T-cell (primary cell): ENCODE data around the gene GALNT1. TPM values are rescaled to one million over a fixed set of nuclear protein-coding genes. Genes with fewer than 3 reads are reported as not detected.
A peak's percentile ranks its signal among the peaks of the same experiment; 100 is the strongest.

ENCODE experiments used
- ATAC-seq, 4 experiments: fragments of 200-7000 bp in 3 of 4; fragments of 150-1000 bp in 1 of 4; cut with Tn5 transposase; replicated peaks in 1 of 4; 1 replicate in 3 of 4; 2 replicates in 1 of 4; pipeline ENCODE4 v1.10.0; 2021; ENCODE audit warnings: moderate library complexity in 3 of 4, mild to moderate bottlenecking in 2 of 4, moderate number of reproducible peaks in 1 of 4
- CTCF ChIA-PET, 2 donors: fragments of 300-600 bp; sonication (Branson Sonifier 250); formaldehyde crosslinking; loops; one replicate each; lab custom pipeline; 2022; ENCODE audit warnings: antibody characterized with exemption in 2 of 2; lab: Charles Lee
- POLR2A ChIA-PET, 2 donors: fragments of 300-600 bp; sonication (Branson Sonifier 250); formaldehyde crosslinking; loops; one replicate each; lab custom pipeline; 2022; ENCODE audit warnings: antibody characterized with exemption in 2 of 2; lab: Charles Lee
- DNase-seq, 35 experiments: peaks; one replicate each; pipeline versions ENCODE4 v3.0.0 to v3.0.0-alpha.2; 2013 to 2023
- H3K27ac ChIP-seq: one replicate; pipeline ENCODE4 v1.5.1; 2013; ENCODE audit warnings: low read length
- H3K27me3 ChIP-seq, 2 experiments: replicated peaks in 1 of 2; 1 replicate in 1 of 2; 2 replicates in 1 of 2; pipeline versions ENCODE4 v1.6.1 to v1.7.0; 2013; ENCODE audit warnings: low read length in 1 of 2, mixed read lengths in 1 of 2; ENCODE audit not compliant: control insufficient read depth in 2 of 2, insufficient read depth in 2 of 2; ENCODE audit errors: extremely low read depth in 1 of 2
- H3K36me3 ChIP-seq, 2 donors: 1 replicate in 1 of 2; 2 replicates in 1 of 2; pipeline versions ENCODE4 v1.6.1 to v1.7.0; 2013; ENCODE audit warnings: low read length in 1 of 2; ENCODE audit not compliant: control insufficient read depth in 2 of 2, insufficient read depth in 1 of 2; ENCODE audit errors: extremely low read depth in 1 of 2
- H3K4me1 ChIP-seq, 2 experiments: 1 replicate in 1 of 2; 2 replicates in 1 of 2; pipeline versions ENCODE4 v1.6.1 to v1.7.0; 2013; ENCODE audit warnings: low read length in 2 of 2, mixed read lengths in 1 of 2; ENCODE audit not compliant: insufficient read depth in 2 of 2, control insufficient read depth in 1 of 2; ENCODE audit errors: extremely low read depth in 1 of 2
- H3K4me3 ChIP-seq, 2 donors: 1 replicate in 1 of 2; 2 replicates in 1 of 2; pipeline versions ENCODE4 v1.5.1 to v1.7.0; 2013; ENCODE audit warnings: mild to moderate bottlenecking in 2 of 2, low read length in 1 of 2, moderate library complexity in 1 of 2; ENCODE audit not compliant: control insufficient read depth in 1 of 2; ENCODE audit errors: extremely low read depth in 1 of 2
- H3K9me3 ChIP-seq: 2 replicates; pipeline ENCODE4 v1.7.0; 2013
- H3K27ac Mint-ChIP-seq, 2 donors: one replicate each; pipeline ENCODE4 v1.8.0; 2020 to 2021; ENCODE audit warnings: mild to moderate bottlenecking in 2 of 2, mixed read lengths in 2 of 2
- H3K27me3 Mint-ChIP-seq, 2 donors: one replicate each; pipeline ENCODE4 v1.8.0; 2021 to 2022; ENCODE audit warnings: mixed read lengths in 2 of 2
- H3K36me3 Mint-ChIP-seq: one replicate; pipeline ENCODE4 v1.8.0; 2021; ENCODE audit warnings: mixed read lengths
- H3K4me1 Mint-ChIP-seq, 3 donors: one replicate each; pipeline ENCODE4 v1.8.0; 2020 to 2022; ENCODE audit warnings: mixed read lengths in 3 of 3, mild to moderate bottlenecking in 1 of 3
- H3K4me3 Mint-ChIP-seq, 3 donors: one replicate each; pipeline ENCODE4 v1.8.0; 2020 to 2022; ENCODE audit warnings: mild to moderate bottlenecking in 3 of 3, mixed read lengths in 3 of 3, moderate library complexity in 3 of 3
- H3K9me3 Mint-ChIP-seq, 3 donors: one replicate each; pipeline ENCODE4 v1.8.0; 2020 to 2022; ENCODE audit warnings: mixed read lengths in 3 of 3
- WGBS: methylation state at CpG from one replicate; pipeline ENCODE4 v1.1.5; 2013; ENCODE audit warnings: missing lambda C conversion rate; ENCODE audit not compliant: insufficient coverage; 5-methylcytosine and 5-hydroxymethylcytosine counted together
- total RNA-seq, 35 experiments: library from RNA in 6 of 35; stranded (reverse) in 6 of 35; fragments of 120-200 nt in 1 of 35; gene quantifications; one replicate each; pipeline versions ENCODE4 v1.2.1 to v1.2.4 and lab custom pipeline; 2013 to 2026

Gene GALNT1
- total RNA-seq, 5 donors from 2014 or later (not counting 1 experiment from before 2014, with no cell fraction given), result 28.2 to 34.2 (median 30.0) TPM

DNA sequence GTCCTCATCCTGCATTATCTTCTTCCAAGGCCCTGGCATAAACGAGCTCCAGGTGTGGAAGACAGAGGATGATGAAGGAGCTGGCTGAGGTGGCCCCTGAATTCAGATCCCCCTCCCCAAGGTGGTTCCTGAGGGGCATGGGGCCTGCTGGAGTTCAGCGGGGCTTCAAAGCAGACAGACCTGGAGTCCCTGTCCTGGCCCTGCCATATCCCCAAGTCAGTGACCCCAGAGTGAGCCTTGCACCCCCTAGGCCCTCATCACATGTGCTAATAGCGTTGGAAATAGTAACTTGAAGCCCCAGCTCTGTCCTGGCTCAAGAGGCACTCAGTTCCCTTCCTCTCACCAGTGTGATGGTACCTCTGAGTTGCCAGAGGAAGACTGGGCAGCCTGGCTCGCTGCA lies 172.9 kb downstream of the GALNT1 start:
- ChIA-PET CTCF (no interaction called here), POLR2A (no interaction called here)
- no peak overlapping the region for H3K27ac ChIP-seq
- no peak overlapping the region for H3K4me3 Mint-ChIP-seq
- 63% methylated on average over 3 of the region's 4 CpGs for WGBS
- H3K4me1 Mint-ChIP-seq, result no peaks in the 10 kb centered on the region
- H3K27ac Mint-ChIP-seq, result no peak overlapping the region
- H3K4me3 ChIP-seq, result no peak overlapping the region
- peaks cover 0 to 18% of the 10 kb centered on the region in 2 experiments for H3K27me3 ChIP-seq
- no peaks in the 10 kb centered on the region for H3K36me3 Mint-ChIP-seq
- no peaks in the 10 kb centered on the region for H3K36me3 ChIP-seq
- no peaks in the 10 kb centered on the region for H3K9me3 Mint-ChIP-seq
- no peaks in the 10 kb centered on the region for H3K4me1 ChIP-seq
- no peaks in the 10 kb centered on the region for H3K9me3 ChIP-seq
- ATAC-seq, result no peak
- no peak for DNase-seq
- H3K27me3 Mint-ChIP-seq, result peaks cover 23 to 25% of the 10 kb centered on the region in 2 donors

DNA sequence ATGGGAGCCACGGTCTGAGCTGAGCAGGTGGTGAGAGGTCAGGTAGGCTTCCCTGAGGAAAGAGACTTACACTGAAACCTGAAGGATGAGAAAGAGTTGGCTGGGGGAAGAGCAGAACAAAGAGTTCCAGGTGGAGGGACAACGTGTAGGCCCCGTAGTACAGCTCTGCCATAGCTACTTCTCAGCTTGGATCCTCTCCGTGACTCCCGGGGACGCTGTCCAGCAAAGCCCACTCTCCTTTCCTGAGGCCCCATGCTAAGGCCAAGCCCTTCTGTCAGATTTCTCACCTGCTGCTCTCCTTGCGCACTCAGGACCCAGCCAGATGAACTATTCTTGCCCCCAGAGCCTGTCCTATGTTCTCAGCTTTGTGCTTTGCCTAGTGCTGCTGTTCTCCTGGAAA lies 173.8 kb downstream of the GALNT1 start:
- Histone ChIP-seq H3K27me3 (peaks cover 0 to 18% of the 10 kb centered on the region in 2 experiments), H3K4me1 (no peaks in the 10 kb centered on the region), H3K4me3 (no peak overlapping the region), H3K9me3 (no peaks in the 10 kb centered on the region), H3K27ac (no peak overlapping the region), H3K36me3 (no peaks in the 10 kb centered on the region)
- no peaks in the 10 kb centered on the region for H3K4me1 Mint-ChIP-seq
- DNase-seq (no peak), ATAC-seq (no peak)
- no peak overlapping the region for H3K27ac Mint-ChIP-seq
- peaks cover 30 to 32% of the 10 kb centered on the region in 2 donors for H3K27me3 Mint-ChIP-seq
- ChIA-PET POLR2A (interaction anchor here in 1 of 2 donors (0.6 kb wide), 1 partner anchor 11 kb away, joined by 3 read pairs; no protein-coding TSS in a partner anchor), CTCF (interaction anchor here in 1 of 2 donors (0.8 to 1.0 kb wide), 2 partner anchors 357 to 528 kb away, joined by 3 read pairs; no protein-coding TSS in a partner anchor)
- no peaks in the 10 kb centered on the region for H3K36me3 Mint-ChIP-seq
- no peaks in the 10 kb centered on the region for H3K9me3 Mint-ChIP-seq
- no peak overlapping the region for H3K4me3 Mint-ChIP-seq
- WGBS, result 78% methylated on average over 7 of the region's 7 CpGs

DNA sequence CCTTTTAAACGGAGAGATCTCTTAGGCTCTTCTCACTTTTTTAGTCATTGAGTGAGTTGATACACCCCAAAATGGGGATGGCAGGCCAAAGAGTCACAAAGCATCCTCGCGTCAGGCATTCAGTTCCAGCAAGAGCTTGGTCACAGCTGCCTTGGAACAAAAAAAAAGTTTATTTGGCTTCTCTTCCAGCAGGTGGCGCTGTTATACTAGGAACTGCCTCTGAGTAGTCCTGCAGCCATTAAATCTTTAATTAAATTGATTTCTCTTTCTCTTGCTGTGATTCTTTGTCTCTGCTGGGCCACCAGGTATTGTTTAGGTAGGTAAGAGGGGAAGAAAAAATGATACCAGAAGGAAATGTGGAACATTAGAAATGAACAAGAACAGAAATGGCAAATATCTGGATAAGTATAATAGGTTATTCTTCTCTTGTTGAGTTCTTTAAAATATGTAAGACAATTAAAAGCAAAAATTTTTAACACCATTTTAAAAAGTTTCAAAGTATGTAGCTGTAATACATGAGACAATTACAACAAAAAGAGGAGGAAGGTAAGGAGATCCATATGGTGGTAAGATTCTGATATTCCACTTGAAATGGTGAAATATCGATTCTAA lies 175.1 kb downstream of the GALNT1 start:
- Histone ChIP-seq H3K27ac (no peak overlapping the region), H3K36me3 (no peaks in the 10 kb centered on the region), H3K4me1 (no peaks in the 10 kb centered on the region), H3K27me3 (peaks cover 0 to 18% of the 10 kb centered on the region in 2 experiments), H3K4me3 (no peak overlapping the region), H3K9me3 (no peaks in the 10 kb centered on the region)
- H3K27me3 Mint-ChIP-seq, result peaks cover 33 to 34% of the 10 kb centered on the region in 2 donors
- no peak overlapping the region for H3K27ac Mint-ChIP-seq
- ATAC-seq (peak in 2 of 4 experiments; percentile 54 to 58), DNase-seq (peak in 31 of 35 experiments; percentile 6 to 67 (median 29))
- ChIA-PET CTCF (interaction anchor here (0.6 to 1.6 kb wide), 9 partner anchors 11 to 530 kb away, joined by 3 to 13 read pairs (median 3); no protein-coding TSS in a partner anchor), POLR2A (interaction anchor here in 1 of 2 donors (0.6 kb wide), 1 partner anchor 1397 kb away, joined by 6 read pairs; no protein-coding TSS in a partner anchor)
- H3K36me3 Mint-ChIP-seq, result no peaks in the 10 kb centered on the region
- no peaks in the 10 kb centered on the region for H3K9me3 Mint-ChIP-seq
- no peak overlapping the region for H3K4me3 Mint-ChIP-seq
- WGBS, result 28% methylated on average over 2 of the region's 5 CpGs
- no peaks in the 10 kb centered on the region for H3K4me1 Mint-ChIP-seq

Other genes starting within 250 kb of the GALNT1 start
- 10 to 100 TPM; 63.1 to 75.7 (median 72.2) TPM for gene ZNF24, start 237.3 kb upstream of the GALNT1 start, total RNA-seq
- gene ZNF396, start 204.4 kb upstream of the GALNT1 start, total RNA-seq, result 1 to 10 TPM in 2 of 5 donors, under 1 TPM in 2, not detected in 1; 0.73 to 2.4 (median 1.4) TPM
- 10 to 100 TPM; 19.3 to 29.5 (median 23.1) TPM for gene INO80C, start 83.8 kb upstream of the GALNT1 start, total RNA-seq